ENCODE data around the gene CEP43.

CEP43 gene

DNA sequence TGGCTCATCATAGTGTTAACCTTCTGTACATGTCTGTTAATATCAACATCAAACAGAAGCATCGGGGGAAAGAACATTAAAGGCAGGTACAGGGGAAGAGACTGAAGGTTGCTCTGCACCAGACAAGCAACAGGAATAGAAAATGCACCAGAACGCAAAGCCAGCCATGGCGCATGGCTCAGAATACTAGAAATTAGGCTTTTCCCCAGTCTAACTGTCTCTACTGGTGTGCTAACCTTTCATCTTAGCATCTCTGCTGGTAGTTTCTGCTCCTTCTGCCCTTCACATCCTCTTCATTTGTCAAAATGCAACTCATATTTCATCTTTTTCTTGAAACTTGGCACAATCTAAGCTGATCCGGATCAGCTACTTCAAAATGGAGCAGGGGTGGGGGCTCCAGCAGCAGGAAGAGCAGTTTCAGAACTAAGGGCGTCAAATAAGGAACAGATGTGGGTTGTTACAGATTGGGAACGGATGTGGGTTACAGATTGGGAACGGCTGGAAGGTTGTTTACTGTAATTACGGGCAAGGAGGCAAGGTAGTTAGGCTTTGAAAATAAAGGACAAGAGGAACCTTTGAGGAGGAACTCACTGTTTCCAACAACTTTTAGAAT is 29.7 kb upstream of the CEP43 start:
- DNase-seq: peak in 1 of 2 donors; percentile 10

DNA sequence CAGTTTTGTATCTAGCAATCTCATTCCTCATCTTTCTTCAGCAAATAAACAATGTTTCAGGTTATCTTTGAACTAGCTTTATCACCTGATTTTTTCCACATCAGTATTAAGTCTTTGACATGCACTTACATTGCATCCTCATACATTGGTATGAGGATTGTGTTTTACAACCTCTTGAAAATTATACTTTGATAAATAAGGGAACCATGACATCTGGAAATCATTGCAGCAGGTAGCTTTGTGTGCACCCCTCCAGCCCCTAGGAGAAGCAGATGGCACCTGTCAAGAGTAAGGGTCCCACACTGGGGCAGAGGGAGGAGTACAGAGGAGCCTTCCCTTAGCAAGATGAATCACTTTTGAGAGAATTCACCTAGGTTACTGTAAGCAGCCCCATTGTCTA is 29.1 kb upstream of the CEP43 start:
- DNase-seq: no peak

DNA sequence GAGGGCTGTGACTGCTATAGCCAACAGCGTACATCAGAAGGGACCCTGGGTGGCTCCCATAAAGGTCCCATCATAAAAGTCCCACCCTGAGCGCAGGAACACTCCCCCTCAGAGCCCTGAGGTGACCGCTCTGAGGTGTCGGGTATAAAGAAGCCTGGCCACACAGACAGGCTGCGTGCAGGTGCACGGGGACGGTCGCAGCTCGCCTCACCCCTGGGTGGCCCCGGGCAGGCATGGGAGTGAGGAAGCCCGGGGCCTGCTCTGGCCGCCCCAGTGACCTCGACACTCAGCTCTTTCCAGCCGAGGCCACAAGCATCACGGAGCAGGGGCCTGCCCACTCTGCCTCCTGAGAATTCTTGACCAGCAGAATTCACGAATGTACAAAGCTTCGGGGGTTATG is 28.4 kb upstream of the CEP43 start:
- DNase-seq: no peak

DNA sequence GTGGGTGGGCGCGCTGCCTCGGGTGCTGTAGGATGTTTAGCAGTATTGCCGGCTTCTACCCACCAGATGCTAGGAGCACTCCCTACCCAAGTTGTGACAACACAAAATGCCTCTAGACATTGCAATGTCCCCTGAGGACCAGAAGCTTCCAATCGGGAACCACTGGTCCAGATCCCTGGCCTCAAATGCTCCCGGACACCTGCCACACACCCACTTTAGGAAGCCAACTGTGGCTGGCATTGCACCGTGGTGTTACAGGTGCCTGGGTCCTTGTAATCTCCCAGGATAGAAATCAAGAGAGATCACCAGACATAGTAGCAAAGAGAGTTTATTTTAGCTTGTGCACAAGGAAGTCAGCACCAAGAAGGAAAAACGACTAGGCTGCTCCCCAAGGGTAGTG is 27.9 kb upstream of the CEP43 start:
- DNase-seq: no peak

DNA sequence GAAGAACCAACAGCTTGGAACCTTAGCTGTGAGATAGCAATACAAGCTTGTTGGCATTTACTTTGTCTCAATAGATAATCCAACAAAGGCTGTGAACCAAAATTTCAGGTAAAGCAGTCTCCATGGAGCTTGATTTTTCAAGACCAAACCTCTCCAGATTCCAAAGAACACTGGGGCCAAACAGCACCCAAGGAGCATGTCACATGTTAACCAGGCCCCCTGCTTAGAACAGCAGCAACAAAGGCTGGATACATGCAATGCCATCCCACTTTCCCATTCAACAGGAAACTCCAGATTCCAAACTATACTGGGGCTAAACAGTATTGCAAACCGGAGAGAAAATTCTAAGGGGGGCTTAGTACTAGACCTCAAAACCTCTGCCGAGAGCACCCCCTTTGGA is 27.1 kb upstream of the CEP43 start:
- no peak for DNase-seq

DNA sequence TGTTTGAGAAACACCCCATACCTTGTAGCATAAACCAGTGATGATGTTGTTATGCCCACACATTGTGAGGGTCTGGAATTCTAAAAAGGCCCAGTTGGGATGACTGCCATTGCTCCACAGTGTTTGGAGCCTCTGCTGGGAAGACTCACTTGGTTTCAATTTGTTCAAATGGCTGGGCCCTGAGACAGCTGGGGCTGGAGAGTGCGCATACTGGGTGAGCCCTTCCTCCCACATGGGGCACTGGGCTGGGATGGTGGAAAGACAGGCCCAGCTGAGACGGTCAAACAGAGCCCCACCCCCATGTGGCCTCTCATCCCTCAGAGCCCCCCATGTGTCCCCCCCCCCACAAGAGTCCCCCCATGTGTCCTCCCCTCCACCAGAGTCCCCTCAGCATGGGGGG is 22.6 kb upstream of the CEP43 start:
- DNase-seq: no peak

DNA sequence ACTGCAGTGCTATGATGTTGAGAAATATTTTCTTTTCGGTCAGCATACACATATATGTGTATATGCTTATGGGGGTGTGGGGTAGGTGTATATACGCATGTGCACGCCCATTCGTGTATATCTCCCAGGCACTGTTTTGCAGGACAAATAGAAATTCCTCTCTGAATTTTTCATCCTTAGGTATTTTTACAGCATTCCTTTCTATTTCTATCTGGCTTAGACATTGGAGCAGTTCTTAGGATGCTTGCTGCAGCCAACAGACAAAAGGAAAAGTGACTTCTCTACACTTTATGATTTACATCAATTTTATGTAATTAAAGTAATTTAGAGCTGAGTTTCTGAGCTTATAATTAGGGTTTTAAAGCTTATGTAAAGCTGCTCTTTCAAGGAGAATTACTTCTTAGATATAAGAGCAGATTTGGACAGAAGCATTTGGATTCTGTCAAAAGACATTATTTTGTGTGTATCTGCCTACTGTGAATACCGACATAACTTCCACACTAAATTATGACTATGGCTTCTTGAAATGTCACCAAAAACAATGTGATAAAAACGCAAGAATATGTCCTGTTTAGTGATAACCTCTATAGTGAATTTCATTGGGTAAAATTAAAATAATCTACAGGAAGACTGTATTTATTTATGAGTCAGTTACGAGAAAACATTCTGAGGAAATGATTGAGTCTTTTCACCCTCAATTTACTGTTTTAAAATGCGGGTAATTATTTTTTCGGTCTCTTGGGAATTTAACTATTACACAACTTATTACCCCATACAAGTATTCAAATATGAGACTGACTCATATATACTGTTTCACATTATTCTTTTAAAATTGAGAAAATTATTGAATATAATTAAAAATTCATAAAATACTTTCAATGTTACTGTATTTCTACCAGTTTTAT is 21.3 kb upstream of the CEP43 start:
- DNase-seq: no peak

DNA sequence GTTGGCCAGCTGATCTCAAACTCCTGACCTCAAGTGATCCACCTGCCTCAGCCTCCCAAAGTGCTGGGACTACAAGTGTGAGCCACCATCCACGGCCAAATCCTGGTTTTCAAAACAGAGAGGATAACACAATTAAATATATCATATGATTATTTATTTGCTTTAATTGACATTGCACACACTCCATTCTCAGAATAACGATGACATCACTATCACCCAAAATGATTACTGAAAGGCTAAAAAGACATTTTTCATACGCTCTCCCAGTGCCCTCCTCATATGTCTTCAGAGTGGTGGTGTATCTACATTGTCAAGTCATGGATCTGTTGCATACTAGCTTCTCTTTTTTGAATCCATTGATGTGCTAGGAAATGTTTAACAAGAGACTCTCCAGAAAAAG is 18.5 kb upstream of the CEP43 start:
- no peak for DNase-seq

DNA sequence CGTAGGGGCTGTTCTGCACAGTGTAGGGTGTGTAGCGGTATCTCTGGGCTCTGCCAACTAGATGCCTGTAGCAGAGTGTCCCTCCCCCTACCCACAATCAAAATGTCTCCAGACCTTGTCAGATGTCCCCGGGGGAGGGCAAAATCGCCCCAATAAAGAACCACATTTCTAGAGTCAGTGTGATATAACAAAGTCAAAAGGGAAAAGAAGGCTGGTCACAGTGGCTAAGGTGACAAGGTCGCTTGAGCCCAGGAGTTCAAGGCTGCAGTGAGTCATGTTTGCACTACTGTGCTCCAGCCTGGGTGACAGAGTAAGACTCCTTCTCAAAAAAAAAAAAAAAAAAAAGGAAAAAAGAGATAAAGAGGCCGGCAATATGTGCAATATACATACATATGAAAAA is 11.7 kb upstream of the CEP43 start:
- DNase-seq: no peak

DNA sequence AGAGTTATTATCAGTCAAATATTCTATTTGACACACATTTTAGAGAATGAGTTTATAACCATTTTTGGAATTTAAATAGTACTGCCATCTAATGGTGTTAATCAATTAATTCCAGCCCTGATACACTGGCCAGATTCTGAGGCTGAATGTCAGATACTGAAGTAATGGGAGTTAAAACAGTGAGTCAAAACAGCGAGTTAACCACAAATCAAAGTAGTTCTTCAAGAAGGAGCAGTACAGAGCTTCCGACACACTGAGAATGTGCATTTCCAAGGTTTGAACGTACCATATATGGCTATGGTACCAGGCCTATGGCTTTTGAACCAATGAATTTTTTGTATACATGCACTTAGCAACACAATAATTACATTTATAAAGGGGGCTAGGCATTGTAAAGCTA is 11.3 kb upstream of the CEP43 start:
- DNase-seq: peak in 1 of 2 donors; percentile 15

DNA sequence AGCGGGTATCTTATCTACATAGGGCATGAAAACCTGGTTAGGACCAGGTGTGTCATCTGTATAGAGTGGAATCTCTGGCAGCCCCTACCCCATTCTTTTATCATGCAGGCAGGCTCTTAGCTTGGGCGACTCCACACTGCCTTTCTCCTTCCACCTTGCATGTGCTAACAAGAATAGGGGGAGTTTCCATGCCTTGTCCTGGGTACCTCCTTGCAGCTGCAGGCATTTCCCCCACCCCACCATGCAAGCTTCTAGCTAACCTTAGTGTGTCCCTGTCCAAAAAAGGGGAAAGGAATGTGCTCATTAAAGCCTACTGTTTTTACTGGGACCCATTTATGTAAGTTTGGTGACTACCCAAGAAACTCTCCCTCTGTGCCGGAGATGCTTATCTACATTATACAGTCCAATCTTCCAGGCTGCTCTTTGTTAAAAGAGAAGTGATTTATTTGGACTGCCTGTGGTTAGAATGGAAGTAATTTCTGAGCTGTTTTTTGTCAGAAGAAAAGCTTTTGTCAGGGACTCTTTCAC is 10.5 kb upstream of the CEP43 start:
- DNase-seq: no peak

DNA sequence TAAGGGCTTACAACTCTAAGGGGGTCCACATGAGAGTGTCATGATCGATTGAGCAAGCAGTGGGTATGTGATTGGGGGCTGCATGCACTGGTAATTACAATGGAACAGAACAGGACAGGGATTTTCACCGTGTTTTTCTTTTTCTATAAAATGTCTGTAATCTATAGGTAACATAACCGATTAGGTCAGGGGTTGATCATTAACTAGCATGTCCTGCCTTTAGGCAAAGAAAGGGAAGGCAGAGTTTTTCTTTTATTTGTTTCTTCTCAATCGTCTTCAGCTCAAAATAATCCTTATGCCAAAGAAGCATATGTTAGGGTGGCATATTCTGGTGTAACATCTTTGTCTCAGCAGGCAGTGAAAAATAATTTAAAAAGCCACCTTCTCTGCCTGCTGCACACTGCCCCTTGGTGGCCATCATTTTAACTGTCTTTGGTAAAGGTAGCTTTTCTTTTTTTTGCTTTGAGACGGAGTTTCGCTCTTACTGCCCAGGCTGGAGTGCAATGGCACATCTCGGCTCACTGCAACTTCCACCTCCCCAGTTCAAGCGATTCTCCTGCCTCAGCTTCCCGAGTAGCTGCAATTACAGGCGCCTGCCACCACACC is 9.7 kb upstream of the CEP43 start:
- peak in 1 of 2 donors; percentile 71 for DNase-seq

DNA sequence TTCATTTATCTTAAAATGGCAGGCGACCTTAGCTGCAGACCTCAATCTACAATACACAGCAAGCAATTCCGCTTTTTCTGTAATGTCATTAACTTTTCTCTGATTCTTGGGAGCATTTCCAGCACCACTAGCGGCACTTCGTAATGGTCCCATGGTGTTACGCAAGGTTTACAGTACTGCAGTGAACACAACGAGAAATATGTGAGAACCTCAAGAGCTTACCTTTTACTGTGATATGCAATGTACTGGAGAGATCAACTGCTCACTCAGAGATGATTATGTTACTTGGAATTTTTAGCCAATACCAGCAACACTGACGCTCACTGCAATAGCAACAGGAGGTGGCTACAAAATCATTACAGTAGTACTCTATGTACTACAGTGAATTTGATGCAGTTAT is 2.8 kb upstream of the CEP43 start:
- DNase-seq: no peak

DNA sequence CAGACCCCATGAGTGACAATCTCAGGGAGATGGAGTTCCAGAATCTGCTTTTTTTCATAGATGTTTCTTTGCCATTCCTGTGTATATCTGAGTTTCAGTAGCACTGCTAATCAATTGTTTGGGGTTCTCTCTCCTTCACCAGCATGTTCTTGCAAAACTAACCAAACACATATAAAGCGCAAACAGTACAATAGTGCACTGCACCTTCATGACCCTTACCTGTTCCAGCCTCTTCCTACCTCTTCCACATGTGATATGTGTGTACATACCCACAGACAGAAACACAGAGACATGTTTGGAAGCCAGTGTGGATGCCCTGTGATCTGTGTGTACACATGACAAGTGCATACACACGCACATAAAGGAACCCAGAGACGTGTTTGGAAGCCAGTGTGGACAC is 1.8 kb upstream of the CEP43 start:
- DNase-seq: no peak

DNA sequence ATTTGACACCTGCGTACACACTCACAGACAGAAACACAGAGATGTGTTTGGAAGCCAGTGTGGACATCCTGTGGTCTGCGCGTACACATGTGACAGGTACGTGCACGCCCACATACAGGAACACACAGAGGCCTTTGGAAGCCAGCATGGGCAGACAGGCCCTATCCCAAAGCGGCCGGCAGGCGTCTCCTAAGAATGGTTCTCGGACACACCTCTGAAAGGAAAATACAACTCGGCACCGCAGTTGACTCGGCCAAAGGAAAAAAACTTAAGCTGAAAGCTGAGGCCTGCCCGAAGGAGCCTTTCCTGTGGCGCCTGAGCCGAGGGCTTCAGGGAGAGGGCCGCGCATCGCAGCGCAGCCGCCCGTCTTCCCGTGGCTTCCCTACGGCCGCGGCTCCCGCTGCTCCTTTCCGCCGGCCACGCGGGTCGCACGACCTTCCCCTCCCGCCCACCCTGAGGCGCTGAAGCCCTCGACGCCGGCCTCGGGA is 1.4 kb upstream of the CEP43 start:
- peak; percentile 48 to 49 for DNase-seq

DNA sequence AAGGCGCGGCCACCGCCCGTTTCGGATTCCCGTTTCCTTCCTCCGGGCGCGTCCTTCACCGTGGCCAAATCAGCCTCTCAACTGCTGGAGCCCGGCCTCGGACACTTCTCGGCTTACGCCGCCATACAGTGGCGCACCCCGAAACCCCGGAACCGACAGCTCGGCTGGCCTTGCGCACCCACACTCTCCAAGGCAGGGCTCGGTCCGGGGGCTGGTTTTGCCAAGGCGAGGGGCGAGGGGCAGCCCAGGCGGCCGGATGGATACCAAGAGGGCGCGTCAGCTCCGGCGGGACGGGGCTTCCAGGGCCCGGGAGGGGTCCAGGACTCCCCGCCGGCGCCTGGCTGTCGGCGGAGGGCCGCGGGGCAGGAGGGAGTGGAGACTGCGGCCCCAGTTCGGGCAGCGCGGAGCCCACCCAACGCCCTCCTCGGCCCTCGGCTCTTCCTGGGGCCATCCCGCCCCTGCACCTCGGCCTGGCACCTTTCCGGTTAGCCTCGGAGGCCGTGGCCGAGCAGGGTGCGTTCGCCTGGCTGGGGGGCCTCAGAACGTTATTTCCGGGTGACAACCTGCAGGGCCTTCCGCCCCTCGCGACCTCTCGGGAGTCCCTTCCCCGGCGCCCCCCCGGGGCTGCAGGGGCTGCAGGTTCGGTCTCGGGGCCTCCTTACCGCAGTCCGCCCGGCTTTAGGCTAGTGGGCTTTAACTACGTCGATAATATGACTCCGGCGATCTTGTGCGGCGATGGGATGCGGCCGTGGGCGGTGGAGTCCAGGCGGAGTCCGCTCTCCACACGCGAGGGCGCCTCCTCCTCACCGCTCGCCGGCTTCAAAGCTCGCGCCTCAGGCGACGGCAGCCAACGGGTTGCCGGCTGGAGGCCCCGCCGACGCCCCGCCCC is 697 bp upstream of the CEP43 start:
- no peak for DNase-seq

DNA sequence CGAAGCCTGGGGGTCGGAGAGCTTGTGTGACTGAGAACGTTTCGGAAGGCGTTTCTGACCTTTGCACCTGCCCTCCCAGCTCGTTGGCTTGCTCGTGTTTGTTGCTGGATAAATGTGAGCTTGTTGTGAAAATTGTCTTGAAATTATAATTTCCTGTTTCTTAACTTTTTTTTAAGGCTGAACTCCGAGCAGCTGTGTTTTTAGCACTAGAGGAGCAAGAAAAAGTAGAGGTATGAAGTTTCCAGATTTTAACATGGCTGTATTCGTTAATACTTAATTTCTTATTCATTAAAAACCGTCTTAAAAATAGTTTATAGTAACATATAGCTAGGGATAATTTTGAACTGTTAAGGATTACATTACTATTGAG is 672 bp downstream of the CEP43 start:
- DNase-seq: peak in 1 of 2 donors; percentile 14

DNA sequence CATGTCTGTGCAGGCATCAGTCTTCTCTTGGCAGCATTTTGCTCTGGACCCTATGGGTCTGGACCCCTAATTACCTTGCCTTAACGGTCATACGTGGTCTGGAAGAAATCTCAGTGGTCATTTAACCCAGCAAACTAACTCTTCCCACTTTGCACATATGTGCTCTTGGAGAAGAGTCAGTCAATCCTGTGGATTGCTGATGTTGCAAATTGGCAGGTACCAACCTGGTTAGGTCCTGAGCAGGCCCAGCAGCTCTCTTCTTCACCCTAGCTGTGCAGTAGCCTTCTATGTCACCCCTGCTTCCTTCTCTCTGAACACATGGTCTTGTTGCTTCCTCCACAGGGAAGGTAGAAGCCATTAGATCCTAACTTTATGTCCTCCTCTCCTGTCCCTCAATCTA is 1.6 kb downstream of the CEP43 start:
- DNase-seq: no peak

DNA sequence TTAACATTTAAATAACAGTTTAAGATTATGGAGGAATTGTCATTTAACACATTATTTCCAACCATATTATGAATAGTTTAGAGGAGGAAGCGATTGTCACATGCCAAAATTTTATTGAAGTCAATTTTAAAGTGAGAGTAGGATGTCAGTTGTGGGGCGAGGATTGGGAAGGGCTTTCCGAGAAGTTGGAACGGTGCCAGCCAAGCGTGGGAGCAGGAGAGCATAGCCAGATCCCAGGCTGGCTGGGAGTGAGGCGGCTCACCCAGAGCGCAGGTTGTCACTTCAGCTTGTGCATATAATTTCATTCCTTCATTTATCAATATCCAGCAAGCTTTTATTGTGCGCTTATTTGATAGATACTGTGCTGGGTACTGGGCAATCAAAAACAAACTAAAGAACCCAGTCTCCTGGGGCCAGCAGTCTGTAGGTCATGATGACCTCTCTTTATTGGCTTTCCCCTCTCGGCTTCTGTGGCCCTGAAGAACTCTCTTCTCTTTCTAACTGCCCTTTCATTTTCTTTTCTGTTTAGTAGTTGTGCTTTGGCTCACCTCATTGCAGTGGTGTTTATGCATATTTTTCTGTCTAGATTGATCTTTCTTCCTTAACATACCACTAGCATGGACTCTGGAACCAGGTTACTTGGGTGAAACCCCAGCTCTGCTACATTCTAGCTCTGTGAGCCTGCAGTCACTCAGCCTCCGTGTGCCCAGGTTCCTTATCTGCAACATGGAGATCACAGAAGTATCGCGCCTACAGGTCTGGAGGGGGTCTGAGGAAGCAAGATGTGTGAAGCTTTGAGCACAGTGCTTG is 6.4 kb downstream of the CEP43 start:
- DNase-seq: no peak

DNA sequence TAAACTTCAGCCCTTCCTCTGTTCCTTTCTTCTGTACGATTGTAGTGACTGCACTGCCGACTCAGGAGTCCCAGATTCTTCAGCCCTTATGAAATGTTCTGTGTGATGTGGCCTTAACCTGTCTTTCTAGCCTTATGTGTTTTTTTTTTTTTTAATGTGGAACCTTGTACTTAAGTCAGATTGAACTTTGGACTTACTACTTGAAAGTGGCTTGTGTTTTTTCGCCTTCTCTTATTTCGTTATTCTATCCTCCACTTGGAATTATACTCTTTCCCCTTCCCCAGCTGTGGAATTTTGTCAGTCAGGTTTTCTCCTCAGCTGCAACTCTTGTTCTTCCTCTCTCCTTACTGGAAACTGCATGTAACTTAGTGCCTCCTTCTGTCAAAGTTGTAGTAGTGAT is 8.8 kb downstream of the CEP43 start:
- no peak for DNase-seq

DNA sequence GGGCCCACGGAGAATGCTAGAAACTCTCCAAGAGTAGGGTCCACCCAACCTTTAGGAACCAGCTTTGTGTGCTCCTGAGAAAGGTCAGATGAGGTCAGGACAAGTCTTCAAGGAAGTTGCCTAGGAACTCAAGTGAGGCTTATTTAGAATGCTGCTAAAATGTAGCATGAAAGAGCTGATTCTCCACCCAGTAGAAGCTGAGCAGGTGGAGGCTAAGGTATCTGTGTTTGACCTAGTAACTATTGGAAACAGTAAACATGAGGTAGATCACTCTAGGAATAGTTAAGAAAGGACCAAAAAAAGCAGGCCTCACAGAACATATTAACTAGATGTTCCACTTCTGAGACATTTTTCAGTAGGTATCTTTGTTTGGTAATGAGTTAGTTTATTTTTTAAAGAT is 13.9 kb downstream of the CEP43 start:
- no peak for DNase-seq

DNA sequence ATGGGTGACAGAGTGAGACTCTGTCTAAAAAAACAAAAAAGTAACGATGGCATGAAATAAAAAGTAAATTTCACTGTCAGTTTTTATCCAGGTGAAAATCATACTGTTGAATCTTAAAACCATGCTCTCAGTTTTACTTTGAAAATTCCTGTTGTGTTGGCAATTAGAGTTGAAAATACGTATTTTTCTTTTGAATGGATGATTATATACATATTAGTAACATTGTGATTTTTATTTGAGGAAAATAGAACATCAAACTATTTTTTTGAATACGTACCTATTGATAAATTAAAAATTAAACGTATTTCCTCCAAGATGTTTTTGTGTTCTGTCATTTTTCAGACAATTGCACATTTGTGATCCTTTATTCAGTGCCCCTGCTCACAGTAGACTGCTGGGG is 14.7 kb downstream of the CEP43 start:
- no peak for DNase-seq
